ENCODE data around the gene MTX3. TPM values are rescaled to one million over a fixed set of nuclear protein-coding genes. Genes with fewer than 3 reads are reported as not detected.

MTX3 gene
- total and polyA plus RNA-seq, 2 experiments from 2014 or later, result 7.0 to 18.4 TPM

DNA sequence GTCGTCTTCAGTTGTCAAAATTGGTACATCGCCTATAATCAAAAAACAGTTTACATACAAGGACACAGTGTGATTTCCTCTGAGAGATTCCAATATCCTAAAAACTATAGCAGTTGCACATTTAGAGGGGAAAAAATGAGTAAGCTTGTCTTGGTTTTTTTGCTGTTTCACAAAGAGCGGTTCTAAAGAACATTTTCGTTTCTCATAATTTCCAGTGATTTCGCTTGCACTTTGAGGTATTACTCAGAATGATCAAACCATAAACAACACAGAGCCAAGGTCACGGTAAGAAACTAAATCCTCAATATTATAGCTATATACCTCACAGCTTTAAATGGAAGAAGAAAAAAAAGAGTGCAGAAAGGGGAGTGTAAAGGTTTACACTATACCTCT, 861 bp downstream of the MTX3 start:
- Histone ChIP-seq H3K9me2 (ENCODE audit: insufficient read depth) (no peaks in the 10 kb centered on the region), H3K9me3 (ENCODE audit: low read depth) (no peaks in the 10 kb centered on the region), H3K27me3 (replicated peaks; ENCODE audit: insufficient read depth) (no peaks in the 10 kb centered on the region), H3K9ac (peak overlapping the region; percentile 93), H3K4me2 (ENCODE audit: unreplicated experiment) (peak overlapping the region; percentile 99), H3K27ac (peak overlapping the region; percentile 88), H3K4me1 (ENCODE audit: insufficient read depth) (peaks cover 41% of the 10 kb centered on the region), H3F3A (ENCODE audit: insufficient read depth) (peaks cover 25% of the 10 kb centered on the region), H3K36me3 (ENCODE audit: low read depth) (peaks cover 21% of the 10 kb centered on the region), H3K4me3 (peak overlapping the region; percentile 94), H2AFZ (peak overlapping the region; percentile 95), H4K20me1 (ENCODE audit: insufficient read depth) (no peaks in the 10 kb centered on the region), H3K79me2 (ENCODE audit: insufficient read depth) (peaks cover 18% of the 10 kb centered on the region)
- in situ Hi-C loops (cut with MboI), result no loop called here
- peak; percentile 82 for DNase-seq
- no peak for TF ChIP-seq EZH2phosphoT487 (IDR thresholded peaks at IDR 0.05; ENCODE audit: insufficient read depth, low read depth)
- TF ChIP-seq EZH2 (IDR thresholded peaks at IDR 0.05; ENCODE audit: insufficient read depth, poor library complexity, severe bottlenecking), result no peak
- WGBS, 2 experiments (ENCODE audit: low coverage in 1 of 2, low lambda C conversion rate in 2 of 2, missing lambda C conversion rate in 2 of 2), result 9 to 13% methylated on average over 6 of the region's 6 CpGs

GRCh38 chr5:79986260-79986659, 4.8 kb downstream of the MTX3 start:
- no peak for DNase-seq
- peaks cover 41% of the 10 kb centered on the region for H3K36me3 ChIP-seq (ENCODE audit: low read depth)
- in situ Hi-C loops (cut with MboI), result no loop called here
- TF ChIP-seq EZH2 (IDR thresholded peaks at IDR 0.05; ENCODE audit: insufficient read depth, poor library complexity, severe bottlenecking) (no peak), EZH2phosphoT487 (IDR thresholded peaks at IDR 0.05; ENCODE audit: insufficient read depth, low read depth) (no peak)
- peaks cover 18% of the 10 kb centered on the region for H3K79me2 ChIP-seq (ENCODE audit: insufficient read depth)
- H3K9me2 ChIP-seq (ENCODE audit: insufficient read depth), result no peaks in the 10 kb centered on the region
- H3K4me1 ChIP-seq (ENCODE audit: insufficient read depth), result peaks cover 24% of the 10 kb centered on the region
- no peaks in the 10 kb centered on the region for H4K20me1 ChIP-seq (ENCODE audit: insufficient read depth)
- H3K4me3 ChIP-seq, result no peak overlapping the region
- H3K4me2 ChIP-seq (ENCODE audit: unreplicated experiment), result no peak overlapping the region
- H3F3A ChIP-seq (ENCODE audit: insufficient read depth), result peaks cover 19% of the 10 kb centered on the region; the same call in 1 of the 2 replicates
- no peaks in the 10 kb centered on the region for H3K9me3 ChIP-seq (ENCODE audit: low read depth)
- H3K27ac ChIP-seq, result no peak overlapping the region
- H3K9ac ChIP-seq, result no peak overlapping the region
- no peak overlapping the region for H2AFZ ChIP-seq
- no peaks in the 10 kb centered on the region for H3K27me3 ChIP-seq (replicated peaks; ENCODE audit: insufficient read depth)

- Histone ChIP-seq H3K79me2 (ENCODE audit: insufficient read depth) (peaks cover 15% of the 10 kb centered on the region), H3K4me3 (no peak overlapping the region), H3K4me2 (ENCODE audit: unreplicated experiment) (no peak overlapping the region), H3K9ac (no peak overlapping the region), H3K27ac (no peak overlapping the region), H3K36me3 (ENCODE audit: low read depth) (peaks cover 41% of the 10 kb centered on the region), H2AFZ (no peak overlapping the region), H3K9me3 (ENCODE audit: low read depth) (no peaks in the 10 kb centered on the region), H3K9me2 (ENCODE audit: insufficient read depth) (no peaks in the 10 kb centered on the region), H4K20me1 (ENCODE audit: insufficient read depth) (no peaks in the 10 kb centered on the region), H3K4me1 (ENCODE audit: insufficient read depth) (peaks cover 23% of the 10 kb centered on the region), H3K27me3 (replicated peaks; ENCODE audit: insufficient read depth) (no peaks in the 10 kb centered on the region), H3F3A (ENCODE audit: insufficient read depth) (peaks cover 18% of the 10 kb centered on the region; the same call in 1 of the 2 replicates)
- TF ChIP-seq EZH2 (IDR thresholded peaks at IDR 0.05; ENCODE audit: insufficient read depth, poor library complexity, severe bottlenecking), result no peak
- no peak for TF ChIP-seq EZH2phosphoT487 (IDR thresholded peaks at IDR 0.05; ENCODE audit: insufficient read depth, low read depth)
- DNase-seq, result no peak
- in situ Hi-C loops (cut with MboI), result no loop called here
- 70 to 82% methylated on average over 2 of the region's 2 CpGs for WGBS, 2 experiments (ENCODE audit: low coverage in 1 of 2, low lambda C conversion rate in 2 of 2, missing lambda C conversion rate in 2 of 2)
Measured at GRCh38 chr5:79985288-79985687, 5.8 kb downstream of the MTX3 start.

DNA sequence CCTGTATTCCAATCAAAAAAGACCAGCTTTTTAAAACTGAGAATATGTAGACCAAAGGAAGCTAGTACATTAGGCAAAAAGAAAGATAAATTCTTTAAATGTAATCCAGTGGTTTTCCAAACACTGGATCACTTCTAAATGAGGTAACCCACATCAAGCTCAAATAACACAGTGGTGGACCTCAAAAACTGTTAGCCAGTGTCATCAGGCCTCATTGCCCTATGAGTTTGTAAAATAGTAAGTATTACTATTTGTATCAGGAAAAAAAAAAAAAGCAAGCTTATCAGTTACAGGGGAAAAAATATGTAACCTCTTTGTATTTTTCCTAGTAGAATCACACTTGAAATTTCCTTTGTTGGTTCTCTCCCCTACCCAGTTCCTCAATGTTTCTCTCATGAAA, 6.7 kb downstream of the MTX3 start:
- TF ChIP-seq EZH2 (IDR thresholded peaks at IDR 0.05; ENCODE audit: insufficient read depth, poor library complexity, severe bottlenecking) (no peak), EZH2phosphoT487 (IDR thresholded peaks at IDR 0.05; ENCODE audit: insufficient read depth, low read depth) (no peak)
- H3K4me1 ChIP-seq (ENCODE audit: insufficient read depth), result peaks cover 15% of the 10 kb centered on the region
- H3K4me3 ChIP-seq, result no peak overlapping the region
- H3K9me2 ChIP-seq (ENCODE audit: insufficient read depth), result no peaks in the 10 kb centered on the region
- no peak overlapping the region for H3K9ac ChIP-seq
- H3K4me2 ChIP-seq (ENCODE audit: unreplicated experiment), result no peak overlapping the region
- no peaks in the 10 kb centered on the region for H3K27me3 ChIP-seq (replicated peaks; ENCODE audit: insufficient read depth)
- peaks cover 45% of the 10 kb centered on the region for H3K36me3 ChIP-seq (ENCODE audit: low read depth)
- H2AFZ ChIP-seq, result no peak overlapping the region
- H3F3A ChIP-seq (ENCODE audit: insufficient read depth), result peaks cover 14% of the 10 kb centered on the region; the same call in 1 of the 2 replicates
- no peaks in the 10 kb centered on the region for H4K20me1 ChIP-seq (ENCODE audit: insufficient read depth)
- H3K9me3 ChIP-seq (ENCODE audit: low read depth), result no peaks in the 10 kb centered on the region
- H3K79me2 ChIP-seq (ENCODE audit: insufficient read depth), result peaks cover 5% of the 10 kb centered on the region
- H3K27ac ChIP-seq, result no peak overlapping the region
- in situ Hi-C loops (cut with MboI), result no loop called here
- DNase-seq, result no peak

DNA sequence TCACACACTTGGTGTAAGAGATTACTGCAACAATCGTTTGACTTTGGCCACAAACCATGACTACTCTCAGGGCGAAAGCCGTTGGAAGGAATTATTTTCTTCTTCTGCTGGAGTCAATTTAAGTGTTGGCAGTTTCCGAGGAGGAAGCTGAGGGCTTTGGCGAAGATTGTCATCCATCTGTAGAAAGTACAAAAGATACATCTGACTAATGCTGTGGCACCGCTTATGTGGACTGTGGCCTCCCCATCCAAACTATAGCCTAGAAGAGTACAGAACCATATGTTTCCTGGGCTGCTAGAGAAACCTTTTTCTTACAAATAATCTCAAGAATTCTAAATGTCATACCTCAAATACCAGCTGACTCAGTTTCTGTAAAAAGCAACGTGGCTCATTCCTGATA, 7.4 kb downstream of the MTX3 start:
- Histone ChIP-seq H3K4me2 (ENCODE audit: unreplicated experiment) (no peak overlapping the region), H2AFZ (0 out of 2 replicates have a peak overlapping the region, but pooled peaks have one; percentile 36), H3K27me3 (replicated peaks; ENCODE audit: insufficient read depth) (no peaks in the 10 kb centered on the region), H3K36me3 (ENCODE audit: low read depth) (peaks cover 49% of the 10 kb centered on the region), H3K4me3 (no peak overlapping the region), H3K9me2 (ENCODE audit: insufficient read depth) (no peaks in the 10 kb centered on the region), H3K4me1 (ENCODE audit: insufficient read depth) (peaks cover 12% of the 10 kb centered on the region; the same call in 1 of the 2 replicates), H3K9ac (no peak overlapping the region), H4K20me1 (ENCODE audit: insufficient read depth) (no peaks in the 10 kb centered on the region), H3K79me2 (ENCODE audit: insufficient read depth) (no peaks in the 10 kb centered on the region), H3K9me3 (ENCODE audit: low read depth) (no peaks in the 10 kb centered on the region), H3F3A (ENCODE audit: insufficient read depth) (peaks cover 14% of the 10 kb centered on the region; the same call in 1 of the 2 replicates), H3K27ac (0 out of 2 replicates have a peak overlapping the region, but pooled peaks have one; percentile 8)
- 33 to 35% methylated on average over 7 of the region's 7 CpGs for WGBS, 2 experiments (ENCODE audit: low coverage in 1 of 2, low lambda C conversion rate in 2 of 2, missing lambda C conversion rate in 2 of 2)
- no peak for TF ChIP-seq EZH2phosphoT487 (IDR thresholded peaks at IDR 0.05; ENCODE audit: insufficient read depth, low read depth)
- peak; percentile 28 for DNase-seq
- in situ Hi-C loops (cut with MboI), result no loop called here

Data from GM23248 (cell line).